HG02642 (cell line): Measurements from ENCODE around the gene CPPED1.
"Not testable (repeated sequence)": the region's sequence is repeated elsewhere in the genome, so short reads cannot be mapped to it uniquely, and the experiment has no call there.

Experiments
- ATAC-seq: cut with Tn5 transposase; IDR thresholded peaks from one replicate; pipeline ENCODE4 v1.9.1; 2021; ENCODE audit warnings: mild to moderate bottlenecking; ENCODE audit not compliant: unreplicated experiment, poor library complexity

CPPED1 gene, protein sequence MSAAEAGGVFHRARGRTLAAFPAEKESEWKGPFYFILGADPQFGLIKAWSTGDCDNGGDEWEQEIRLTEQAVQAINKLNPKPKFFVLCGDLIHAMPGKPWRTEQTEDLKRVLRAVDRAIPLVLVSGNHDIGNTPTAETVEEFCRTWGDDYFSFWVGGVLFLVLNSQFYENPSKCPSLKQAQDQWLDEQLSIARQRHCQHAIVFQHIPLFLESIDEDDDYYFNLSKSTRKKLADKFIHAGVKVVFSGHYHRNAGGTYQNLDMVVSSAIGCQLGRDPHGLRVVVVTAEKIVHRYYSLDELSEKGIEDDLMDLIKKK

GRCh38 chr16:12803203-12804093 lies at the start of gene CPPED1:
Gene CPPED1 (minus strand): TSS chr16:12803887. CDS start chr16:12803776, 111 bp downstream.
- peak; percentile 88 for ATAC-seq

GRCh38 chr16:12850186-12850585 lies 46.5 kb upstream of the CPPED1 start:
- ATAC-seq = no peak

DNA sequence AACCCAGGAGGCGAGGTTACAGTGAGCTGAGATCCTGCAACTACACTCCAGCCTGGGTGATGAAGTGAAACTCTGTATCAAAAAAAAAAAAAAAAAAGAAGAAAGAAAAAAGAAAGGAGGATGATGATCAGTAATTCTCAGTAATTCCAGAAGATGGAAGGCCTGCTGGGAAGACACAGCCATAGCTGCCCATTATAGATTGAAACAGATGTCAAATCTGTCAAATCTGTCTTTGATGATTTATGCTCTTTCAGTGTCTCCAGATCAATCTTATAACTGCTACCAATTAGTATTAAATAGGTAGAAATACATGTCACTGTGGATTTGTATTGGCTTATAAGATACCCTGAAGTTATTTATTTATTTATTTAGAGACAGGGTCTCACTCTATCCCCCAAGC lies 42.9 kb upstream of the CPPED1 start:
- no peak for ATAC-seq

- no peak for ATAC-seq
Observed at GRCh38 chr16:12845282-12845681, 41.6 kb upstream of the CPPED1 start.

DNA sequence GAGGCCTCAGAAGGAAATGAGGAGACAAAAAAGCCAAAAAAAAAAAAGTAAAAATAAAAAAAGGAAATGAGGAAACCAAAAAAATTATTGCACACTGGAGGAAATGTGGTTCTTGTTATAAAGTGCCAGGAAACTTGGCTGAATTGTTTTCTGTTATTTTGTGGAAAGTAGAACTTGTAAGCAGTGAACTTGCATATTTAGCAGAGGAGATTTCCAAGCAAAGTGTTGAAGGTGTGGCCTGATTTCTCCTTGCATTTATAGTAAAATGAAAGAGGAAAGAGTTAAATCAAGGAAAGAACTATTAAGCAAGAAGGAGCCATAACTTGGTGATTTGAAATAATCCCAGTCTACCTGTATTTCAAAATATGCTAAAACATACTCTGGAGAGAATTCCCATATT lies 34.1 kb upstream of the CPPED1 start:
- no peak for ATAC-seq

DNA sequence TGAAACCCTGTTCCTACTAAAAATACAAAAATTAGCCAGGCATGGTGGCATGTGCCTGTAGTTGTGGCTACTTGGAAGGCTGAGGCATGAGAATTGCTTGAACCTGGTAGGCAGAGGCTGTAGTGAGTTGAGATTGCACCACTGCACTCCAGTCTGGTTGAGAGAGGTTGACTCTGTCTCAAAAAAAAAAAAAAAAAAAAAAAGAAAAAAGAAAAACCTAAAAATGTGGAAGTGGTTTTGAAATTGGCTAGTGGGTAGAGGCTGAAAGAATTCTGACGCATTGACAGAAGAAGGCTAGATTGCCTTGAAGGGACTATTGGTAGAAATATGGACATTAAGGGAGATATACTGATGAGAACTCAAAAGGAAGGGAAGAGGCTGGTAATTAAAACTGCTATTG lies 33.6 kb upstream of the CPPED1 start:
- ATAC-seq = no peak

DNA sequence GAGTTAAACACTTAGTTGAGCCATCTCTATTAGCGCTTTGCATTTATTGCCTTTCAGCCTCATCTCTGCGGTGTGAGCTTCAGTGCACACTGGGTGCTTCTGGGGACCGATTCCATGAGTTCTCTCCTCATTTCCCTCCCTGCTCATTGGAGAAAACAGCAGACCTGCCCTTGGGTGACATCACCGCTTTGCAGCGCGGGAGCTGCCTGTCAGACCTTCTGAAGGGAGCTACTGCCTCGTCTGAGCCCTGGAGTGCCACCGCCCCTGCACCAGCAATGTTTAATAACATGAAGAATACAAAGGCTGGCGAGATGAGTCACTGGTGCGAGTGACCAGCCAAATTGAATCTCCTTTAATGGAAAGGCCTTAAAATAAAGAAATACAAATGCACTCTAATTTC lies 30.2 kb upstream of the CPPED1 start:
- no peak for ATAC-seq

DNA sequence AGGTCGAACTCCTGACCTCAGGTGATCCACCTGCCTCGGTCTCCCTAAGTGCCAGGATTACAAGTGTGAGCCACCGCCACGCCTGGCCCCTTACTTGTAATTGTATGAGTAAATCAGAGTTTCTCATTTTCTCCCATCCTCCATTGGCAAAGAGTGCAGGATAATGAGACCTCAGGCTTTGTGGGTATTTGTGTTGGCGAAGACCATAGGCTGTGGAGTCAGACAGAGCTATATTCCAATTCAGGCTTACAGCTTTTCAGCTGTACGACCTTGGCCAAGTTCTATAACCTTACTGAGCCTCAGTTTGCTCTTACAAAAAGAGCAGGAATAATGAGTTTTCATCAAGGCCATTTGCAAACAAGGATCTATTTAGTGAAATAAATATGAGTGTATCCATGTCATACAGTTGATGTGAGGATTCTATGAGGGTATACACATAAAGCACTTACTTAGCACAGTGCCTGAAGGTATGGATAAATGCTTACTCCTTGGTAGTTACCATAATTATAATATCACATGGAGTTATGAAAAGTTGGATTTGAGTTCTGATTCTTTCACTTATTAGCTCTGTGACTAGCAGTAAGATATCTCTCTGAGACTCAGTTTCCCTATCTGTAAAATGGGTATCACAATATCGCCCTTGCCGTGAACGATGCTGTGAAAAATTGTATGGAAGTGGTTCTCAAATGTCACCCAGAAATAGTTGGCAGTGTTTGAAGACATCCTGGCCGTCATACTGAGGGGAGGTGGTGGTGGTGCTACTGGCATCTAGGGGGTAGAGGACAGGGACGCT lies 25.6 kb upstream of the CPPED1 start:
- ATAC-seq = no peak

GRCh38 chr16:12828206-12828605 lies 24.5 kb upstream of the CPPED1 start:
- ATAC-seq = no peak

GRCh38 chr16:12826559-12826958 lies 22.9 kb upstream of the CPPED1 start:
- no peak for ATAC-seq

DNA sequence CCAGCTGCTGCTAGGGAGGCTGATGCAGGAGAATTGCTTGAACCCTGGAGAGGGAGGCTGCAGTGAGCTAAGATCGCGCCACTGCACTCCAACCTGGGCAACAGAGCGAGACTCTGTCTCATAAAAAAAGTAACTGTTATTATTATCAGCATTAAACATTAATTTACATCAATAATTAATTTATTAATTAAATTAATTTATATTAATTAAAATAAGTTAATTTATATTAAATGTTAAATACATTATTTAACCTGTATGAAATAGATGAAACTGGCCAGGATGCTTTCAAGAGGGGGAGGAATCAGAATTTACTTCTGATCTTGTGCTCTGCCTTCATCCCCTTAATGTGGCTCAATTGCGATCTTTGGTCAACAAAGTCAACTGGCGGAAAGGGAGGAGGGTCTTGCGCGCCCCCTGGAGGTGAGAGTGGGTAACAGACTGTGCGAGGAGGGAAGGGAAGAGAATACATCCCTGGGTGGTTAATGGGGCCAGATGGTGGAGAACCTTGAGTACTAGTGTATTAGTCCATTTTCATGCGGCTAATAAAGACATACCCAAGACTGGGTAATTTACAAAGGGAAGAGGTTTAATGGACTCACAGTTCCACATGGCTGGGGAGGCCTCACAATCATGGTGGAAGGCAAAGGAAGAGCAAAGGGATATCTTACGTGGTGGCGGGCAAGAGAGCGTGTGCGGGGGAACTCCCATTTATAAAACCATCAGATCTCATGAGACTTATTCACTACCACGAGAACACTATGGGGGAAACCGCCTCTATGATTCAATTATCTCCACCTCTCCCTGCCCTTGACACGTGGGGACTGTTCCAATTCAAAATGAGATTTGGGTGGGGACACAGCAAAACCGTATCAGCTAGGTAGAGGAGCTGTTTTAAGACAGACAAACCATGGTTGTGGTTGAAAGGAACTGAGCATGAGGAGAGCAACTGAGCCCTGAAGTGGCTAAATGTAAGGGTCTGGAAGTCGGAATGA lies 15.7 kb upstream of the CPPED1 start:
- ATAC-seq = no peak

DNA sequence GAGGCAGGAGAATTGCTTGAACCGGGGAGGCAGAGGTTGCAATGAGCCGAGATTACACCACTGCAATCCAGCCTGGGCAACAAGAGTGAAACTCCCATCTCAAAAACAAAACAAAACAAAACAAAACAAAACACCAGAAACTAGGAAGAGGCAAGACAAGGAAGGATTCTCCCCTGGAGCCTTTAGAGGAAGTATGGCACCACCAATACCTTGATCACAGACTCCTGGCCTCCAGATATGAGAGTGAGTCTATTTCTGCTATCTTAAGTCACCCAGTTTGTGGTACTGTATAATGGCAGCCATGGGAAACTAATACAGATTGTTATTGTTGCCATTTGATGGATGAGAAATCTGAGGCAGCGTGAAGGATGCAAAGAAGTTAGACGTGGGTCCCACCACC lies 14.6 kb upstream of the CPPED1 start:
- no peak for ATAC-seq

DNA sequence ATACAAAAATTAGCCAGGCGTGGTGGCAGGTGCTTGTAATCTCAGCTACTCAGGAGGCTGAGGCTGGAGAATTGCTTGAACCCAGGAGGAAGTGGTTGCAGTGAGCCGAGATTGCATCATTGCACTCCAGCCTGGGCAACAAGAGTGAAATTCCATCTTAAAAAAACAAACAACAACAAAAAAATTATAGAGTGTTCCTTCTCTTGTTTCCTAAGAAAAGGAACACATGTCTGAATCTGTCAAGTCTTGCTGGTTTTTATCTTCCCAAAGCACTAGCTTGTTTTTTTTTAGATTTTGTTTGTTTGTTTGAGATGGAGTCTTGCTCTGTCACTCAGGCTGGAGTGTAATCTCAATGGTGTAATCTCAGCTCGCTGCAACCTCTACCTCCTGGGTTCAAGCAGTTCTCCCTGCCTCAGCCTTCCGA lies 13.1 kb upstream of the CPPED1 start:
- not testable (repeated sequence) for ATAC-seq

DNA sequence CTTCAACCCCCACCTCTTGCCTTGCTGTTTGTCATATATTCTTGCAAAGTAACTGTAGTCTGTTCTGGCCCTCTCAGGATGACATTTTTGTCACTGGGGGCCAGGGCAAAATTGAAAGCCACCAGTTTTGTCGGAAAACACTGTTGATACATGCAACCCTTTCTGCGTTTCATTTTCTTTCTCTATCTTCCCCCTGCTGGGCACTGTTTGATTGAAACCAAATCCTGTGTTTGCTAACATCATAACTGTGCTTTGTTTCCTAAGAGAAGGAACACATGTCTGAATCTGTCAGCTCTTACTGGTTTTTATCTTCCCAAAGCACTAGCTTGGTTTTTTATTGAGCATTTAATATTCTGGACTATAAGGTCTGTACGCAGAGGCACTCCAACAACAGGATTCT lies 11.7 kb upstream of the CPPED1 start:
- no peak for ATAC-seq

GRCh38 chr16:12813734-12814133 lies 10.0 kb upstream of the CPPED1 start:
- not testable (repeated sequence) for ATAC-seq

- not testable (repeated sequence) for ATAC-seq
Observed at GRCh38 chr16:12813321-12813720, 9.6 kb upstream of the CPPED1 start.

DNA sequence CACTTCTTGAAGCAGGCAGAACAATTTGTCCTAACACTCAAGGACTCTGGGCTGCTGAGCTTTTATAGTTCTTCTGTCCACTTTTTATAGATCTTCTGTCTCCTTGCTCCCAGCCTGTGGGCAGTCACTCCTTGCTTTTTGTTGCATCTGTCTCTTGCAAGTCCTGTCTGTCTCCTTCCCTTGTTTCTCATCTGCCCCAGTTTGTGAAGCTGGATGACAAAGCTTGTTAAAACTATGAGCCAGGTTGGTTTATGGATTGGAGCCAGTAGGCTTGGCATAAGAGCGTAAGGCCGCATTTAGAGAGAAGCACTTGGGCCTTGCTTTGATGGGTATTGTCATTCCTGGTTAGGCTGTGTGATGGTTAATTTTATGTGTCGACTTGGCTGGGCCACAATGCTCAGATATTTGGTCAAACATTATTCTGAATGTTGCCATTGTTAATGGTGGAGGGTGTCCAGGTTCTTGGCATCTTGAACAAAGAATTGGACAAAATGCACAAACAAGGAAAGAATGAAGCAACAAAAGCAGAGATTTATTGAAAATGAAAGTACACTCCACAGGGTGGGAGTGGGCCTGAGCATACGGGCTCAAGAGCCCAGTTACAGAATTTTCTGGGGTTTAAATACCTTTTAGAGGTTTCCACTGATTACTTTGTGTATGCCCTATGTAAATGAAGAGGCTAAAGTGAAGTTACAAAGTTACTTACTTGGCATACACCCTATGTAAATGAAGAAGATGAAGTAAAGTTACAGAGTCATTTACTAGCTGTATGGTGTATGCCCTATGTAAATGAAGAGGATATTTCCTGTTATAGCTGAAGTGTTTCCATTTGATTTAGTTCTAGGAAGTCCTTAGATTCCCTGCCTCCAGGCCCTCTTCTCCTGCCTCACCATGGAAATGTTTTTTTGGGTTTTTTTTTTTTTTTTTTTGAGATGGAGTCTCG lies 8.0 kb upstream of the CPPED1 start:
- no peak for ATAC-seq

DNA sequence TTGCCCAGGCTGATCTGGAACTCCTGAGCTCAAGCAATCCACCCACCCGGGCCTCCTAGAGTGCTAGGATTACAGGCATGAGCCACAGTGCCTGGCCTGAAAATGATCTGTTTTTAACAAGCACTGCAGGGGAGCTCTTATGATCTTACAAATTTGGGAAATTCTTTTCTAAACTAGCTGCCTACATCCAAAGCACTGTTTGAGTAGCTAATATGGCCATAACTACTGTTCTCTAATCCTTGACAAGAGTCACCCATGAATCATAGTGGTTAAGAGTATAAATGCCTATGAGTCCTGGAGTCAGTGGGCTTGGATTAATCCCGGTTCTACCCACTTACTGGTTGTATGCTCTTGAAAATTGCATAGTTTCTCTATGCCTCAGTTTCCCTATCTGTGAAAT lies 1.4 kb upstream of the CPPED1 start:
- no peak for ATAC-seq
